ENCODE data around the gene GIMAP1.

- no peak for TF ChIP-seq POLR2A (IDR thresholded peaks at IDR 0.05)
- peak in 4 of 5 experiments; percentile 14 to 35 (median 30) for TF ChIP-seq CTCF (IDR thresholded peaks at IDR 0.05)
- no peak for TF ChIP-seq EP300 (IDR thresholded peaks at IDR 0.05)
These were observed 40.4 kb downstream of the GIMAP1 start for GRCh38 chr7:150756858-150757257.

Measured in tibial nerve (tissue), 4 donors.